T-helper 2 cell treated with Interferon-gamma antibody and Interleukin-4, amounts not matched to agents 5 μg/mL and 100 μg/mL, for 36 hours (primary cell): ENCODE data around the gene GATA2.
A peak's percentile ranks its signal among the peaks of the same experiment; 100 is the strongest.

Source experiments
- DNase-seq: peaks from one replicate; pipeline ENCODE4 v3.0.0; 2021; ENCODE audit warnings: low spot score
- H3K27ac Mint-ChIP-seq: one replicate; pipeline ENCODE4 v1.8.0; 2021; ENCODE audit warnings: mild to moderate bottlenecking, mixed read lengths
- H3K27me3 Mint-ChIP-seq: one replicate; pipeline ENCODE4 v1.8.0; 2021; ENCODE audit warnings: low read depth, mixed read lengths
- H3K36me3 Mint-ChIP-seq: one replicate; pipeline ENCODE4 v1.8.0; 2021; ENCODE audit warnings: low read depth, mixed read lengths
- H3K4me1 Mint-ChIP-seq: one replicate; pipeline ENCODE4 v1.8.0; 2021; ENCODE audit warnings: low read depth, mixed read lengths
- H3K4me3 Mint-ChIP-seq: one replicate; pipeline ENCODE4 v1.8.0; 2022; ENCODE audit warnings: mild to moderate bottlenecking, moderate library complexity, mixed read lengths
- H3K9me3 Mint-ChIP-seq: one replicate; pipeline ENCODE4 v1.8.0; 2021; ENCODE audit warnings: mixed read lengths

The GATA2 gene

DNA sequence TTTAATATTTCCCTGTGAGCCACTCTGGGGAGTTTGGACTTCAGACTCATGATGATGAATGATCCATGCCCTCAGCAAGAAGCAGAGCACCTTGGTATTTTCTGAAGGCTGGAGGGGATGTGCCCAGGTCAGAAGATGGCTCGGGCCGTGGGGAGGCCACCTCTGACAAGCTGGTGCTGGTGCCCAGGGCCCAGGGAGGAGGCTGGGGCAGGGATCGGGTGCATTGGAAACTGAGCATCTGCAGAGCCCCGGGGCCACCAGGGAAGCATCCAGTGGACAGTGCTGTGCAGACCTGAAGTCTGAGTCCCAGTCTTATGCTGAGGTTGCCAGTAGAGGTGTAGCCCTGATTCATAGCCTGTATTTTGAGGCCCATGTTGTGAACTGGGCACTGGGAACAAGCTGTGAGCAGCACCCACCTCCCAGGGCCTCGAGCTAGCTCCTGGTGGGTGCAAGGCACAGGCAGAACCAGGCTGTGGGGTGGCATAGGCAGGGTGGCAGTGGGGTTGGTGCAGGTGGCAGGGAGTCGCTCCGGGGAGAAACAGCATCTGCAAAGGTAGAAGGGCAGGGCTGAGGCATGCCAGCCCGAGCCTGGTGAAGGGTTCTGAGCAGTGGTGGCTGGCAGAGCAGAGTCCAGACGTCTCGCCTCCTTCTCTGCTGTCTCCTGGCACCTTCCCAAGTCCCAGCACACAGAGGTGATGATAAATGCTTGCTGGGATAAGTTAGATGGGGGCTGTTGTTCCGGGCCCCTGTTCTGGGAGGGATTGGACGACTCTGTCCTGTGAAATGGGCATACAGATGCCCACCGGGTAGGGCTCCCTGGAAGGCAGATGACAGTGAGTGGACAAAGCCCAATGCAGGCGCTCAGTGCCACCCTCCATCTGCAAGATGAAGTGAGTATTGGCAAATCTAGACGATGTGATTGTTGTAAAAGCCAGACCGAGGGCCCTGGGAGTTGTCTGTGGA, 36.9 kb downstream of the GATA2 start:
- no peaks in the 10 kb centered on the region for H3K36me3 Mint-ChIP-seq
- no peak for DNase-seq
- H3K4me1 Mint-ChIP-seq = no peaks in the 10 kb centered on the region
- H3K27ac Mint-ChIP-seq = no peak overlapping the region
- peaks cover under 1% of the 10 kb centered on the region for H3K9me3 Mint-ChIP-seq
- peaks cover 28% of the 10 kb centered on the region for H3K27me3 Mint-ChIP-seq
- H3K4me3 Mint-ChIP-seq = no peak overlapping the region

DNA sequence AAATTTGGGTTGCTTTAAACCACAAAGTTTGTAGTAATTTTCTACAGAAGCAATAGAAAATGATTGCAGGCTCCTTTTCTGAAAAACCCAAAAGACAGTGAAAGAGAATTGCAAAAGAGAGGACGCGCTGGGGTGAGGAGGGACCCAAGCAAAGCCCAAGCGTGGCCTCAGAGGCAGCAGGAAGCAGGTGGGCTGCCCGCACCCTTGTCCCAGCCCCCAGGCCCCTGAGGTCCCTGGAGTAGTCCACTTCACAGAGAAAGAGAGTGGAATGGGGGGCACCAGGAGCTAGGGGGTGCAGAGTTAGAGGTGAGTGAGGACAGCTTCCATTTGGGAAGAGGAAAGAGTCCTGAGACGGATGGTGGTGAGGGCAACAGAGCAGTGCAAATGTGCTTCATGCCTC, 37.9 kb downstream of the GATA2 start:
- peaks cover under 1% of the 10 kb centered on the region for H3K4me1 Mint-ChIP-seq
- no peak for DNase-seq
- no peak overlapping the region for H3K4me3 Mint-ChIP-seq
- H3K27me3 Mint-ChIP-seq = peaks cover 29% of the 10 kb centered on the region
- peaks cover 3% of the 10 kb centered on the region for H3K9me3 Mint-ChIP-seq
- H3K36me3 Mint-ChIP-seq = no peaks in the 10 kb centered on the region
- H3K27ac Mint-ChIP-seq = no peak overlapping the region

DNA sequence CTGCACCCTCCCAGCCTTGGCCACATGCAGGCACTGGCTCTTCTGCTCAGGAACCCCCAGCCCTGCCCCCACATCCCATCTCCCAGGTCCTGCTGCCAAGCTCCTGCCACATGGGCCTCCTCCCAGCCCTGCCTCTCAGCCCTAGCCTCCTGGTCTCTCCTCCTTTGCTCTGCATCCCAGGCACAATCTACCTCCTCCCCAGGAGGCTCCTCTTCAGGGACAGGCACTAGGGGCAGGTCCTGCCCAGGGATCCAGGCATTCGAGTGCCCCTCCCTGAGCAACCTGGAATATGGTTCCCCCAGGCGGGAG, 38.7 kb downstream of the GATA2 start:
- Mint-ChIP-seq H3K27ac (no peak overlapping the region), H3K27me3 (peaks cover 29% of the 10 kb centered on the region), H3K36me3 (no peaks in the 10 kb centered on the region), H3K4me3 (no peak overlapping the region), H3K9me3 (peaks cover 3% of the 10 kb centered on the region), H3K4me1 (peaks cover 2% of the 10 kb centered on the region)
- no peak for DNase-seq

DNA sequence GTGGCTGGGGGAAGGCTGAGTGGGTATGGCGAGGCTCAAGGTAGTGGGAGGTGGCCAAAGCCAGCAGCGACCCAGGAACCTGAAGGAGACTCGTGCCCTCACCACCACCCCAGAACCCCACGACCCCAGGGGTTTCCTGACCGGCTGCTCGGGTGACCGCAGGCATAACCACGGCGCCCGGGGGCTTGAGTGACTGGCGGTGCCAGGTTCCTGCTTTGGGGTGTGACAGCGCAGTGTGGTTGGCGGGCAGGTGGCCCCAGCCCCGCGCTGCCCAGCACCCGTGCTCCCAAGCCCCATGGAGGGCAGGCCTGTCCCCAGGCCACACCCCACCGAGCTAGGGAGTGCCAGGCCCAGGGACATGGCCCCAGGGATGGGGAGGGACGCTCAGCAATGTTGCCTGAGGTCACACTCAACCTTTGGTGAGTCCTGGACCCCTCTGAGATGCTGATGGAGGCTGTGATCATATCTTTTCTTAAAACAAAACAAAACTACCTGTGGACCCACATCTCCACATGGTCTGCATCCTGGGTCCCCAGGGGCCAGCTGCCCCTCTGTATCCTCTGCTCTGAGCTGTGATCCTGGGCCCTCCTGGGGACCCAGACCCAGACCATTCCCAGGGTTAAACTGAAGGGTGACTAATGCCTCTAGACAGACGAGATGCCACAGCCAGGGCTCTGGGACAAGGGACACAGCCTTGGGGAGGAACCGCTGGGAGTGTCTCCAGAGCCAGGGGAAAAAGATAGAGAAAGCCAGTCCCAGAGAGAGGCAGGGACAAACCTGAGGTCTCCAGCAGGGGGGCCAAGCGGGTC, 39.3 kb downstream of the GATA2 start:
- DNase-seq = no peak
- H3K36me3 Mint-ChIP-seq = no peaks in the 10 kb centered on the region
- H3K9me3 Mint-ChIP-seq = peaks cover 5% of the 10 kb centered on the region
- peaks cover 29% of the 10 kb centered on the region for H3K27me3 Mint-ChIP-seq
- peaks cover 5% of the 10 kb centered on the region for H3K4me1 Mint-ChIP-seq
- H3K27ac Mint-ChIP-seq = no peak overlapping the region
- H3K4me3 Mint-ChIP-seq = no peak overlapping the region

DNA sequence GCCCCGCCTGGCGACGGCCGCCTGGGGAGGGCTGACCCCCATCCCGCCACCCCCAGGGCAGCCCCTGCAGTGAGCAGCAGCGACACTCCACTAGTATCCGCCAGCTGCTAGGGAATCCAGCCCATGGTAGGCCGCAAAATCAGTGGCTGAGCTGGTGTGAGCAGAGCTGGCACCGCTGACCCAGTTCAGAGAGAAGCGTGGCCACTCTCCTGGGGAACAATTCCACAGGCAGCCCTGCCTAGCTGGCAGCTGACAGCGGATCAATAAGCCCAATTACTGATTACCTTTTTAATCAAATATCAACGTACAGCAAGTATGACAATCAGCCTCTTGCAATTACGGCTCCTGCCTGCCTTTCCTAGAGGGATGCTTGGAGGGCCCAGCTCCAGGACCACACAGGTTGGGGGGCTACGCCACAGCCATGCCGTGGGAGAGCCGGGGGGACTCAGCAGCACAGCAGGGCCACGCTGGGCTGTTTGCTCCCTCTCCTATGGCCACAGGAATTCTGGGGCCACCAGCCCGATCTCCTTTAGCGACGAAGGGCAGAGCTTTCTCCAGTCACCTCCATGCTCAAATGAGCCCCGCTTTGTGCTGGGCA, 40.2 kb downstream of the GATA2 start:
- Mint-ChIP-seq H3K27me3 (peaks cover 28% of the 10 kb centered on the region), H3K27ac (no peak overlapping the region), H3K4me3 (no peak overlapping the region), H3K4me1 (peaks cover 10% of the 10 kb centered on the region), H3K9me3 (peaks cover 10% of the 10 kb centered on the region), H3K36me3 (peaks cover 5% of the 10 kb centered on the region)
- DNase-seq = no peak

DNA sequence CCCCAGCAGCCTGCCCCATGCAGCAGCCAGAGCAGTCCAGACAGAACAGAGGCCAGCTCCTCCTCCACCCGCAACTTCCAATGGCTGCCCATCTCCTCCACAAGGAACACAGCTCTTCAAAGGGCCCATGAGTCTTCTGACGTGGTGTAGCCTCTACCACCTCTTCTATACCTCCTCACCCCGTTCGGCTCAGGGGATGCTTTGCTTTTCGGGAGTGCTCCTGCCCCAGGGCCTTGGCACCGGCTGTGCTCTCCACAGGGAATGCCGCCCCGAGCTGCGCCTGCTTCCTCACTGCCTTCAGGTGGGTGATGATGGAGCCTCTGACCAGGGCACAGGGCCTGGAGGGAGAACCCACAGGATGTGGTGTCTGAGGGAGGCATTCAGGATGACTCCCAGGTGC, 40.9 kb downstream of the GATA2 start:
- Mint-ChIP-seq H3K9me3 (peaks cover 16% of the 10 kb centered on the region), H3K27ac (no peak overlapping the region), H3K36me3 (peaks cover 7% of the 10 kb centered on the region), H3K4me1 (peaks cover 16% of the 10 kb centered on the region), H3K4me3 (no peak overlapping the region), H3K27me3 (peaks cover 26% of the 10 kb centered on the region)
- no peak for DNase-seq

DNA sequence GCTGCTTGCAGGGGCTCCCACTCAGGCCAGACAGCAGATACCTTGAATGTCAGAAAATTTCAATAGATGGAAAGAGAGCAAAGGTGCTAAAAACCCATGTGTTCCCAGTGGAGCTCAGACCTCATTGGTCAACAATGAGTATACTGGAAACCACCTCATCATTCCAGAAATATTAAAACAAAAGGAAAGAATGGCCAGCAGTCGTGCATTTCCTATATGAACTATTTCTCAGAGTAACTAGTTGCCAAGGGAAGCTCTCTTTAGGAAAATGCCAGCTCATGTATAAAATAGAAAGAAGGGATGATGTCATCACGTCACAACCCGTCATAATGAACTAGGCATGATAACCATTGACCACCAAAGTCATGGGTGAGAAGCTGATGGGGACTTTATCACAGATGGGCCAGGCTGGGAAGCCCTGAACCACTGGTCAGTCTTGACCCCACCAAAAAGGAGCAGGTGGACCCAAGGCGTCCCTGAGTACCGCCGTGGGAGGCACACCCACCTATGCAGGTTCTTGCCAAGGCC, 43.8 kb downstream of the GATA2 start:
- peaks cover 16% of the 10 kb centered on the region for H3K4me1 Mint-ChIP-seq
- peaks cover 34% of the 10 kb centered on the region for H3K9me3 Mint-ChIP-seq
- no peak for DNase-seq
- H3K27me3 Mint-ChIP-seq = peaks cover 10% of the 10 kb centered on the region
- no peak overlapping the region for H3K27ac Mint-ChIP-seq
- no peak overlapping the region for H3K4me3 Mint-ChIP-seq
- peaks cover 10% of the 10 kb centered on the region for H3K36me3 Mint-ChIP-seq

DNA sequence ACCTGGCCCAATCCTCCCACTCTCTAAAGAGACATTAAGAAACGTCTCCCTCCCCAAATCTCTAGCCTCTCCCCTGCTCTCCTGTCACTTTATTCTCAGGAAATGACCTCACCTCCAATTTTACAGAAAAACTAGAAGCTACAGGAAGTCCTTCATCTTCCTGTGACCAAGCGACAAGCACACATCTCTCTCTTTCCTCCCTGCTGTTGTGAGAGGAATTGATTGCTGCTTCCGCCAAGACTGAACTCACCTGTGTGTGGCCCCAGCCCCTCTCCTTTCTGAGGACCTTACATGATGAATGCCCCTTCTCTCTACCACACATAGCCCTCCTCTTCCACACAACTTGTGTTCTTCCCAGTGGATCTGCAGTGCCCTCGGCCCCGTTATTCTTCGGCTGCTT, 44.5 kb downstream of the GATA2 start:
- Mint-ChIP-seq H3K4me1 (peaks cover 16% of the 10 kb centered on the region), H3K36me3 (peaks cover 10% of the 10 kb centered on the region), H3K27me3 (peaks cover 8% of the 10 kb centered on the region), H3K4me3 (peak overlapping the region; percentile 40), H3K9me3 (peaks cover 34% of the 10 kb centered on the region), H3K27ac (peak overlapping the region; percentile 87)
- DNase-seq = no peak

DNA sequence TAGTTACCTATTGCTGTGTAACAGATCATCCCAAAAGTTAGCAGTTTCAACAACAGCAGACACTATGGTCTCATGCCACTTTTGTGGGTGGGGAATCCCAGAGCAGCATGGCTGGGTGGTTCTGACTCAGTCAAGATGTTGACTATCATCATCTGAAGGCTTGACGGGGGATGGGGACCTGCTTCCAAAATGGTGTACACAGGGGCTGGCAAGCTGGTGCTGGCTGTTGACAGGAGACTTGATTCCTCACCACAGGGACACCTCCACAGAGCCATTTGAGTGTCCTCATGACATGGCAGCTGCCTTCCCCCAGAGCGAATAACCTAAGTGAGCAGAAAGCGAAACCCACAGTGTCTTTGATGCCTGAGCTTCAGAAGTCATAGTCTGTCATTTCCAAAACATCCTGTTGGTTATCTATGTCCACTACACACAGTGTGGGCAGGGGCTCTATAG, 45.4 kb downstream of the GATA2 start:
- no peak overlapping the region for H3K4me3 Mint-ChIP-seq
- H3K27me3 Mint-ChIP-seq = peaks cover 12% of the 10 kb centered on the region
- H3K9me3 Mint-ChIP-seq = peaks cover 34% of the 10 kb centered on the region
- H3K27ac Mint-ChIP-seq = peak overlapping the region; percentile 42
- peaks cover 16% of the 10 kb centered on the region for H3K4me1 Mint-ChIP-seq
- H3K36me3 Mint-ChIP-seq = peaks cover 10% of the 10 kb centered on the region
- DNase-seq = peak; percentile 67

DNA sequence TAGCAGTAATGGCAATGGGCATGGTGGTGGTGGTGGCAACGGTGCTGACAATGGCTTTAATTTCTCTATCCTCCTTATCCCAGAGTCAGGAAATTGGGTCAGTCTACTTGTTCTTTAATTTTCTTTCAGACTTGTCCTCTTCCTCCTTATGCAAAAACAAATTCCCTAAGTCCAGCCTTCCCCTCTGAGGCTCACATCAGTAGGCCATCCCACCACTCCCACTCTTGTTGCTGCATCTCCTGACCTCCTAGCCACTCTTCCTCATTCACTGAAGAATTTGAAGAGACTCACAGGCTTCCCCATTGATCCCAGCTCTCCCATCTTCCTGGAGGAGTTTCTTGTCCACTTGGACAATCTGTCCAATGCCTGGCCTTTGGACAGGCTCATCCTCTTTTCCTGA, 46.2 kb downstream of the GATA2 start:
- no peak overlapping the region for H3K4me3 Mint-ChIP-seq
- peaks cover 34% of the 10 kb centered on the region for H3K9me3 Mint-ChIP-seq
- no peak for DNase-seq
- H3K4me1 Mint-ChIP-seq = peaks cover 16% of the 10 kb centered on the region
- H3K27ac Mint-ChIP-seq = no peak overlapping the region
- peaks cover 12% of the 10 kb centered on the region for H3K27me3 Mint-ChIP-seq
- H3K36me3 Mint-ChIP-seq = peaks cover 10% of the 10 kb centered on the region

DNA sequence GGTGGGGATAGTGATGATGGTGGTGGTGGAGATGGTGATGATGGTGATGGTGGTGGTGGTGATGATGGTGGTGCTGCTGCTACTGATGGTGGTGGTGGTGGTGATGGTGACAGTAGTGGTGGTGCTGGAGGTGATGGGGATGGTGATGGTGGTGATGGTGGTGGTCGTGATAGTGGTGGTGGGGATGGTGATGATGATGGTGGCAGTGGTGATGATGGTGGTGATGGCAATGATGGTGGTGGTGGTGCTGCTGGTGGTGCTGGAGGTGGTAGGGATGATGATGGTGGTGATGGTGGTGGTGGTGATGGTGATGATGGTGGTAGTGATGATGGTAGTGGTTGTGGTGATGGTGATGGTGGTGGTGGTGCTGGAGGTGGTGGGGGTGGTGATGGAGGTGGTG, 47.6 kb downstream of the GATA2 start:
- H3K27me3 Mint-ChIP-seq = peaks cover 12% of the 10 kb centered on the region
- H3K9me3 Mint-ChIP-seq = peaks cover 32% of the 10 kb centered on the region
- H3K27ac Mint-ChIP-seq = no peak overlapping the region
- DNase-seq = no peak
- no peak overlapping the region for H3K4me3 Mint-ChIP-seq
- H3K4me1 Mint-ChIP-seq = peaks cover 16% of the 10 kb centered on the region
- H3K36me3 Mint-ChIP-seq = peaks cover 10% of the 10 kb centered on the region

DNA sequence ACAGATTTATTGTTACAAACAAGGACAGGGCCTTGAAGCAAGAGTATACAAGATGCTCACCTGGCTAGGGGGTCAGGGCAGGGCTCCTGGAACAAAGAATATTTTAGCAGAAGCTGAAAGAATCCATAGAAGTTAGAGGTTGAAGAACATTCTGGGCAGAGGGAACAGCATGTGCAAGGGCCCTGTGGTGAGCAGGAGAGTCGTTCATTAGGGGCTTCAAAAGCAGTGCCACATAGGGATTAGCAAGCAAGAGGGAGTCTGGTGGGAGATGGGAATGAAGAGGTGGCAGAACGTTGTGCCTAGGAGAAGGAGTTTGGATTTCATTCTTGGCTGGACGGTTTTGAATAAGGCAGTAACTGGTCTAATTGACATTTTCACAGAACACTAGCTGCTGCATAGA, 49.2 kb downstream of the GATA2 start:
- peaks cover 30% of the 10 kb centered on the region for H3K9me3 Mint-ChIP-seq
- no peak for DNase-seq
- H3K36me3 Mint-ChIP-seq = peaks cover 10% of the 10 kb centered on the region
- H3K4me1 Mint-ChIP-seq = peaks cover 12% of the 10 kb centered on the region
- no peak overlapping the region for H3K27ac Mint-ChIP-seq
- H3K27me3 Mint-ChIP-seq = peaks cover 19% of the 10 kb centered on the region
- no peak overlapping the region for H3K4me3 Mint-ChIP-seq

DNA sequence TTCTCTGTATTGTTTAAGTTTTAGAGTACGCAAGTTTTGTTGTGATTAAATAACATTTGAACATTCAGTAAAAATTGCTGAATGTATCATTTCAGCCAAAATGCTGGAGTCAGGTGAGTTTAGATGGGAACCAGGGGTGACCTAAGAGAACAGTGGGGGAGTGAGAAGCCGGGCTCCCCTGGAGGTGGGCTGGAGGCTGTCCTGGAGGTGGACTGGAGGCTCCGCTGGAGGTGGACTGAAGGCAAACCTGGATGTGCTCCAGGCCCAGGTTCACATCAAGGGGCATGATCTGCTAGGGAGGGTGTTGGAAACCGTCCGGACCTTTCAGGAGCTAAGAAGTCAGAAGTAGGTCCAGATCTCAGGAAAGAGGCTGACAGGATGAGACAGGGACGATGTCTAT, 50.1 kb downstream of the GATA2 start:
- H3K27me3 Mint-ChIP-seq = peaks cover 19% of the 10 kb centered on the region
- H3K4me3 Mint-ChIP-seq = no peak overlapping the region
- DNase-seq = no peak
- peaks cover 6% of the 10 kb centered on the region for H3K4me1 Mint-ChIP-seq
- peaks cover 24% of the 10 kb centered on the region for H3K9me3 Mint-ChIP-seq
- no peak overlapping the region for H3K27ac Mint-ChIP-seq
- peaks cover 6% of the 10 kb centered on the region for H3K36me3 Mint-ChIP-seq

DNA sequence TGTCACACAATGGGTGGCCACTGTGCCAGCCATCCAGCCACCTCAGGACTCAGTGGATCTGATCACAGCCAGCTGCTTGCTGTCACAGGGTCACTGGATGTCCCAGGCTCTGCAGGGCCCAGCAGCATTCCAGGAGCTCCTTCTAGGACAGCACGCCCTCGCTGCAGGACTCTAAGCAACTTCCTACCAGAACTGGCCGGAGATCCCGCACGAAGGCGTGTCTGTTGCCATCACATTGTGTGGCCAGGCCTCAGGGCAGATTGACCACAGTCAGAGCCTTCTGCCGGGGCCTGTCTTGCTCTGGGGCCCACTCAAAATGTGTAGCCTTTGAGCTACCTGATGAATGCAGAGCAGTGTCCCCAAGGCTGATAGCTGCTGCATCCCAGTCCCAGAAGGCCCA, 50.9 kb downstream of the GATA2 start:
- H3K9me3 Mint-ChIP-seq = peaks cover 18% of the 10 kb centered on the region
- H3K36me3 Mint-ChIP-seq = peaks cover 2% of the 10 kb centered on the region
- no peak overlapping the region for H3K4me3 Mint-ChIP-seq
- no peak overlapping the region for H3K27ac Mint-ChIP-seq
- H3K4me1 Mint-ChIP-seq = peaks cover under 1% of the 10 kb centered on the region
- no peak for DNase-seq
- peaks cover 22% of the 10 kb centered on the region for H3K27me3 Mint-ChIP-seq
